OCI-LY1 (cell line): Measurements from ENCODE around the gene EVA1C.

Experiments
- EZH2 ChIP-seq: fragments of 200-600 bp; sonication (generic), shearing (Covaris generic); IDR thresholded peaks from 2 replicates; pipeline ENCODE4 v1.8.0; 2017; ENCODE audit warnings: borderline replicate concordance, mixed run types, mild to moderate bottlenecking, antibody characterized with exemption, low read length, moderate library complexity, mixed read lengths
- TF ChIP-seq, protein P1 (sequence below): fragments of 200-600 bp; sonication (generic), shearing (Covaris generic); IDR thresholded peaks from 2 replicates; pipeline ENCODE4 v1.5.1; 2017; ENCODE audit warnings: mild to moderate bottlenecking, antibody characterized with exemption, low read length, moderate library complexity, mixed read lengths

DNA sequence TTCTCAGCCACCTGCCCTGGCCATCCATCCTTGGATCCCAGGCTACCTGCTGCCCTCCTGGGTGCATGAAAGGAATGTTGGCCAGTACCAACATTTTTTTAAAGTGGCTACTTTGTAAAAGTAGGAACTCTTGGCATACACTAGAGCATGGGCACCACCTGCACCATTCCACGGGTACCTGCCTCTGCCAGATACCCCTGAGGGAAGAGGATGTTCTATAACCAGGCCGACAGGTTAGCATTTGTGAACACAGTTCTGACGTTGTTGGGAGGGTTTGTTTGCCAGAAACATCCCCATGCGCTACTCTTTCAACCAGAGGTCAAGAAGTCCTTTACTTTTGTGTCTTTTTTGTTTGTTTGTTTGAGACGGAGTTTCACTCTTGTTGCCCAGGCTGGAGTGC, 43.0 kb downstream of the EVA1C start:
- TF ChIP-seq, protein P1, sequence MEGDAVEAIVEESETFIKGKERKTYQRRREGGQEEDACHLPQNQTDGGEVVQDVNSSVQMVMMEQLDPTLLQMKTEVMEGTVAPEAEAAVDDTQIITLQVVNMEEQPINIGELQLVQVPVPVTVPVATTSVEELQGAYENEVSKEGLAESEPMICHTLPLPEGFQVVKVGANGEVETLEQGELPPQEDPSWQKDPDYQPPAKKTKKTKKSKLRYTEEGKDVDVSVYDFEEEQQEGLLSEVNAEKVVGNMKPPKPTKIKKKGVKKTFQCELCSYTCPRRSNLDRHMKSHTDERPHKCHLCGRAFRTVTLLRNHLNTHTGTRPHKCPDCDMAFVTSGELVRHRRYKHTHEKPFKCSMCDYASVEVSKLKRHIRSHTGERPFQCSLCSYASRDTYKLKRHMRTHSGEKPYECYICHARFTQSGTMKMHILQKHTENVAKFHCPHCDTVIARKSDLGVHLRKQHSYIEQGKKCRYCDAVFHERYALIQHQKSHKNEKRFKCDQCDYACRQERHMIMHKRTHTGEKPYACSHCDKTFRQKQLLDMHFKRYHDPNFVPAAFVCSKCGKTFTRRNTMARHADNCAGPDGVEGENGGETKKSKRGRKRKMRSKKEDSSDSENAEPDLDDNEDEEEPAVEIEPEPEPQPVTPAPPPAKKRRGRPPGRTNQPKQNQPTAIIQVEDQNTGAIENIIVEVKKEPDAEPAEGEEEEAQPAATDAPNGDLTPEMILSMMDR = no peak
- no peak for TF ChIP-seq EZH2
